NCI-H1048 (cell line): ENCODE data around the gene TRIM60.
"Not testable (repeated sequence)": the region's sequence is repeated elsewhere in the genome, so short reads cannot be mapped to it uniquely, and the experiment has no call there.

Source experiments
- DNase-seq: peaks from one replicate; lab custom pipeline; 2025; lab: John Stamatoyannopoulos, UW

TRIM60 gene

GRCh38 chr4:165053645-165054044 lies 21.8 kb downstream of the TRIM60 start, which contains the start of gene TRIM75:
TSS of gene TRIM75 (plus strand) at chr4:165053866. CDS start at chr4:165059148, 5,282 bp downstream.
- no peak for DNase-seq

GRCh38 chr4:165055601-165056000 lies 23.8 kb downstream of the TRIM60 start:
- no peak for DNase-seq

GRCh38 chr4:165058666-165059065 lies 26.9 kb downstream of the TRIM60 start:
- DNase-seq: no peak

- no peak for DNase-seq
Observed at GRCh38 chr4:165059386-165059785, 27.6 kb downstream of the TRIM60 start.

GRCh38 chr4:165060938-165061337 lies 29.1 kb downstream of the TRIM60 start:
- no peak for DNase-seq

GRCh38 chr4:165070560-165070959 lies 38.8 kb downstream of the TRIM60 start:
- DNase-seq: no peak

- DNase-seq: not testable (repeated sequence)
Observed at GRCh38 chr4:165073346-165073745, 41.5 kb downstream of the TRIM60 start.

- no peak for DNase-seq
Observed at GRCh38 chr4:165077034-165077578, 45.3 kb downstream of the TRIM60 start.

GRCh38 chr4:165079476-165079875 lies 47.7 kb downstream of the TRIM60 start:
- DNase-seq: no peak

- DNase-seq: not testable (repeated sequence)
Observed at GRCh38 chr4:165084787-165085186, 53.0 kb downstream of the TRIM60 start.

GRCh38 chr4:165085946-165086345 lies 54.1 kb downstream of the TRIM60 start:
- no peak for DNase-seq

GRCh38 chr4:165088366-165088765 lies 56.6 kb downstream of the TRIM60 start:
- no peak for DNase-seq
